ENCODE measurements around the gene PLG.
"Not testable (repeated sequence)": the region's sequence is repeated elsewhere in the genome, so short reads cannot be mapped to it uniquely, and the experiment has no call there.

The PLG gene

DNA sequence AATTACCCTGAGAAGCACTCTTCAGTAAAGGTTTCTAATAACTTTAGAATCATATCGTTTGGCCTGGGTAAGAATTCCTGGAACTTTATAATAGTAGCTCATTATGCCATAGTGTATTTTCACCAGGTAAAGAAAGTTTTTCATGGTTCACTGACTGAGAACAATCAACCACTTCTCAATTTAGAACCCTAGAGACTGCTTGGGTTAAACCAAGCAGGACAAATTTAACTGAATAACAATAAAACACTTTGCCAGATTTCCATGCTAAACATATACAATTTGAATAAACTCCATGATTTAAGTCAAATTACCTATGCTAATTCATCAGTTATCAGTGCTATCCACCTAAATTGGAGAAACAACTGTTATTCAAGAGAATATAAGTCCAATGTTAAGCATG lies 99.4 kb downstream of the PLG start:
- DNase-seq (ENCODE audit: extremely low spot score, insufficient read length, low read depth) (no peak), FAIRE-seq (peak; percentile 41)

DNA sequence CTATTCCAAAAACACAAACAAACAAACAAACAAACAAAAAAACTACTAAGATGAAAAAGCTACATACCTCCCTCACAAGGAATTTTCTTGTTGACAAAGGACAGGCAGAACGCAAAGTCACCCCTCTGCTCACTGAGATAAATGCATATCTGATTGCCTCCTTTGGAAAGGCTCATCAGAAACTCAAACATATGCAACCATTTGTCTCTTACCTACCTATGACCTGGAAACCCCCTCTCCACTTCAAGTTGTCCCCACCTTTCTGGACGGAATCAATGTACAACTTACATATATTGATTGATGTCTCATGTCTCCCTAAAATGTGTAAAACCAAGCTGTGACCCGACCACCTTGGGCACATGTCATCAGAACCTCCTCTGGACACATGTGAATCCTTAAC lies 100.0 kb downstream of the PLG start:
- DNase-seq (ENCODE audit: extremely low spot score, insufficient read length, low read depth); FAIRE-seq: not testable (repeated sequence)
